Effector memory CD8-positive, alpha-beta T cell (primary cell): Measurements from ENCODE around the gene FAIM2.
"Not testable (repeated sequence)": the region's sequence is repeated elsewhere in the genome, so short reads cannot be mapped to it uniquely, and the experiment has no call there.

Source experiments
- ATAC-seq: fragments of 150-1000 bp; cut with Tn5 transposase; replicated peaks from 2 replicates; pipeline ENCODE4 v1.10.0; 2021; ENCODE audit warnings: mild to moderate bottlenecking, moderate library complexity
- DNase-seq, 3 experiments: peaks; one replicate each; pipeline ENCODE4 v3.0.0; 2021
- H3K27ac Mint-ChIP-seq, 2 donors: one replicate each; pipeline ENCODE4 v1.8.0; 2022; ENCODE audit warnings: mild to moderate bottlenecking in 2 of 2, mixed read lengths in 2 of 2, moderate library complexity in 2 of 2
- H3K27me3 Mint-ChIP-seq, 2 donors: one replicate each; pipeline ENCODE4 v1.8.0; 2022; ENCODE audit warnings: mixed read lengths in 2 of 2
- H3K36me3 Mint-ChIP-seq: one replicate; pipeline ENCODE4 v1.8.0; 2022; ENCODE audit warnings: mild to moderate bottlenecking, moderate library complexity, mixed read lengths; ENCODE audit not compliant: insufficient read depth
- H3K4me1 Mint-ChIP-seq, 2 donors: one replicate each; pipeline ENCODE4 v1.8.0; 2022; ENCODE audit warnings: low read depth in 2 of 2, mixed read lengths in 2 of 2
- H3K4me3 Mint-ChIP-seq, 2 donors: one replicate each; pipeline ENCODE4 v1.8.0; 2022; ENCODE audit warnings: mild to moderate bottlenecking in 2 of 2, mixed read lengths in 2 of 2, moderate library complexity in 2 of 2
- H3K9me3 Mint-ChIP-seq, 2 donors: one replicate each; pipeline ENCODE4 v1.8.0; 2022; ENCODE audit warnings: mixed read lengths in 2 of 2

The FAIM2 gene

GRCh38 chr12:49881415-49882247 is 22.1 kb downstream of the FAIM2 start:
- no peak for ATAC-seq
- Mint-ChIP-seq H3K4me1 (peaks cover 5 to 6% of the 10 kb centered on the region in 2 donors), H3K4me3 (no peak overlapping the region), H3K9me3 (peaks cover 13 to 30% of the 10 kb centered on the region in 2 donors), H3K27ac (no peak overlapping the region), H3K36me3 (peaks cover 2% of the 10 kb centered on the region), H3K27me3 (peaks cover 6 to 37% of the 10 kb centered on the region in 2 donors)
- no peak for DNase-seq

DNA sequence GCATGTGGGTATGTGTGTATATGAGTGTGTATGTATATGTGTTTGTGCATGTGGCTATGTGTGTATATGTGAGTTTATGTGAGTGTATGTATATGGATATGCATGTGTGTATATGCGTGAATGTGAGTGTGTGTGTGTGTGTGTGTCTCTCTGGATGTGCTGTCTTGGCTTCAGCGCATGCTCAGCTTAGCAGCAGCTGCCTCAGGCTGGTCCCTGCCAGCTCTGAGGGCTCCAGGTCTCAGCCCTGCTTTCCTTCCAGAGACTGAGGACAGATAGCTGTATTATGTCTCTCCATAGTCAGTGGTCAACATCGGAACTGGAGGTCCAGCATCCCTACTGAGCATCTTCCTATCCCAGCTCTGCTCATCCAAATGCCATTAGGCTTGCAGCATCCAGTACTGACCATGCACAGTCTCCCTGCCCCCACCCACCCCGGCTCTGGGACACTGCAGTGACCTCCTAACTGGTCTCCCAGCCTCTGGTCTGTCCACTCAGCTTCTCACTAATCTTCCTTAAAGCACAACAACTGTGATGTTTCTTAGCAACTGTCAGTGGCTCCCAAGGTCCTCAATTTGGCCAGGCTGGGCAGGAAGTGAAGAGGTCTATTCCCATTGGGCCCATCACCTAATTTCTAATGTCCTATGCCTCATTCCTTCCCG is 22.8 kb downstream of the FAIM2 start:
- Mint-ChIP-seq H3K4me1 (peaks cover 5 to 6% of the 10 kb centered on the region in 2 donors), H3K36me3 (peaks cover 2% of the 10 kb centered on the region), H3K27ac (no peak overlapping the region), H3K9me3 (peaks cover 13 to 30% of the 10 kb centered on the region in 2 donors), H3K4me3 (no peak overlapping the region), H3K27me3 (peaks cover 6 to 29% of the 10 kb centered on the region in 2 donors)
- no peak for ATAC-seq
- DNase-seq: no peak

DNA sequence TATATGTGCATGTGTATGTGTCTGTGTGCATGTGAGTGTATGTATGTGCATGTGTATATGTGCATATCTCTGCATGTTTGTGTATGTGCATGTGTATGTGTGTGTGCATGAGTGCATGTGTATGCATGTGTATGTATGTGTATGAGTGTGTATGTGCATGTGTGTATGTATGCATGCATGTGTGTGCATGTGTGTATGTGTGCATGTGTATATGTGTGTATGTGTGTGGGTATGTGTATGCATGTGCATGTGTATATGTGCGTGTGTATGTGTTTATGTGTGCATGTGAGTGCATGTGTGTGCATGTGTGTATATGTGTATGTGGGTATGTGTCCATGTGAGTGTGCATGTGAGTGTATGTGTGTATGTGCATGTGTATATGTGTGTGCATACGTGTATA is 24.6 kb downstream of the FAIM2 start:
- ATAC-seq, H3K27ac Mint-ChIP-seq, H3K4me3 Mint-ChIP-seq, H3K4me1 Mint-ChIP-seq, H3K36me3 Mint-ChIP-seq, DNase-seq: not testable (repeated sequence)
- Mint-ChIP-seq H3K9me3 (peaks cover 13 to 30% of the 10 kb centered on the region in 2 donors), H3K27me3 (peaks cover 1 to 23% of the 10 kb centered on the region in 2 donors)

DNA sequence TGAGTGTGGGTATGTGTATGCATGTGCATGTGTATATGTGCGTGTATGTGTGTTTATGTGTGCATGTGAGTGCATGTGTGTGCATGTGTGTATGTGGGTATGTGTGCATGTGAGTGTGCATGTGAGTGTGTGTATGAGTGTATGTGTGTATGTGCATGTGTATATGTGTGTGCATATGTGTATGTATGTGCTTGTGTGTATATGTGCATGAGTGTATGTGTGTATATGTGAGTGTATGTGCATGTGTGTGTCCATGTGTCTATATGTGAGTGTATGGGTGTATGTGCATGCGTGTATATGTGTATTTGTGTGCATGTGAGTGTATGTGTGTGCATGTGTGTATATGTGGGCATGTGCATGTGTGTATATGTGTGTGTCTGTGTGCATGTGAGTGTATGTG is 25.7 kb downstream of the FAIM2 start:
- H3K4me3 Mint-ChIP-seq: no peak overlapping the region
- H3K27me3 Mint-ChIP-seq: peaks cover 0 to 16% of the 10 kb centered on the region in 2 donors
- H3K9me3 Mint-ChIP-seq: peaks cover 13 to 30% of the 10 kb centered on the region in 2 donors
- peaks cover 2% of the 10 kb centered on the region for H3K36me3 Mint-ChIP-seq
- no peak for ATAC-seq
- H3K27ac Mint-ChIP-seq: no peak overlapping the region
- H3K4me1 Mint-ChIP-seq: peaks cover 5 to 6% of the 10 kb centered on the region in 2 donors
- DNase-seq: no peak

DNA sequence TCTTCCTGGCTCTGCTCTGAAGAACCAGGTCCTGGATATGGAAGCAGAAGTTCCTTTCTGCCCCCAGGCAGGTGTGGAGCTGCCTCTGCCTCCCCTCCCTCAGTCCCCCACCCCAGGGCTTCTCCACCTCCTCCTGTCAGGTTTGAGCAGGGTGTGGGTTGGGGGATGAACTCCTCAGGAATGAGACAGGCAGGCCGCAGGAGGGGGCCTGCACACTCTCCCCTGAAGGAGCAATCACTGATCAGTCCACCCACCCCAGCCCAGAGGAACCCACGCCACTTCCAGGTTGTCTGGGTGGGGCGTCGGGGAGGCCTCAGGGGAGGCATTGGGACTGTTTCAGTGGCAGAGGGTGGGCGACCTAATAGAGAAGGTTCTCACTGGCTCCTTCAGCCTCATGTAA is 26.6 kb downstream of the FAIM2 start:
- peaks cover 5 to 6% of the 10 kb centered on the region in 2 donors for H3K4me1 Mint-ChIP-seq
- H3K27me3 Mint-ChIP-seq: peaks cover 0 to 15% of the 10 kb centered on the region in 2 donors
- H3K36me3 Mint-ChIP-seq: peaks cover 2% of the 10 kb centered on the region
- DNase-seq: no peak
- no peak for ATAC-seq
- H3K27ac Mint-ChIP-seq: no peak overlapping the region
- H3K9me3 Mint-ChIP-seq: peaks cover 13 to 30% of the 10 kb centered on the region in 2 donors
- H3K4me3 Mint-ChIP-seq: no peak overlapping the region

DNA sequence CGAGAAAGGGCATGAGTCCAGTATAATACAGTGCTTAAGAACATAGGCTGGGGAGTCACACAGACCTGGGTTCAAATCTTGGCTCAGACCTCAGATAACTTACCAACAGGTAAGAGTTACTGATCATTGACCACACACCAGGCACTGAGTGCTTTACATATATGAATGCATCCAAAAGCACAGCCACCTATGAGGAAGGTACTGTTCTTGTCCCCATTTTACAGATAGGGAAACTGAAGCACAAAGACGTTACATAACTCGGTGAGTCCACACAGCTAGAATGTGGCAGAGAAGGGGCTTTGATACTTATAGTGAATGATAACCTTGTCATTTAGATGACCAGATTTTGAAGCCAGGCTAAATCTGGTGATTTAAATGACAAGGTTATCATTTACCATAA is 27.6 kb downstream of the FAIM2 start:
- Mint-ChIP-seq H3K9me3 (peaks cover 13 to 30% of the 10 kb centered on the region in 2 donors), H3K27ac (no peak overlapping the region), H3K4me1 (peaks cover 5 to 6% of the 10 kb centered on the region in 2 donors), H3K27me3 (peaks cover 0 to 15% of the 10 kb centered on the region in 2 donors), H3K4me3 (no peak overlapping the region), H3K36me3 (peaks cover 2% of the 10 kb centered on the region)
- DNase-seq: no peak
- no peak for ATAC-seq

DNA sequence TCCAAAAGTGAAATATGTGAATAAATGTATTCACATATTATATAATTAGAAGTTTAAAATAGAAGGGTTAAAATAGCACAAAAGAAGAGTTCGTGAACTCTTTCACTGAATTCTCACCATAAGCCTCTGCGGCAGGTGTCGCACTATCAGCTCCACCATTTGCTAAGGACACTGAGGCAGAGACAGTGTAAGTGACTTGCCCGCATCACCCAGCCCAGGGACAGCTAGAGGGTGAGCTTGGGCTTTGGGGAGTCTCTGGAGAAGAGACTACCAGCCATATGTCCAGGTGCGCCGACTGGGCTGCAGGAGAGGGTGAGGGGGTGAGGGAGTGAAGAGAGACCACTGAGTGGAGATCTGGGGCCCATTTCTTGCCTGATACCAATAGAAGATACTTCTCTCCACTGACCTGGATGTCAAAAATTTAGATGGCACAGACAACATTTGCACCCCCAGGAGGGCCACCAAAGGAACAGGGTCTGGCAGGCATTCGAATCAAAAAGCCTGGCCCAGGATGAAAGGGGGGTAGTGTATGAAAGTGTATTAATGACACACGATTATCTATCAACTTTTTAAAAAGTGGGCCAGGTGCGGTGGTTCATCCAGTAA is 28.5 kb downstream of the FAIM2 start:
- Mint-ChIP-seq H3K27me3 (peaks cover 0 to 15% of the 10 kb centered on the region in 2 donors), H3K4me1 (peaks cover 3 to 5% of the 10 kb centered on the region in 2 donors), H3K27ac (no peak overlapping the region), H3K4me3 (no peak overlapping the region), H3K9me3 (peaks cover 13 to 26% of the 10 kb centered on the region in 2 donors), H3K36me3 (peaks cover 2% of the 10 kb centered on the region)
- DNase-seq (no peak), ATAC-seq (no peak)

GRCh38 chr12:49874142-49874897 is 29.4 kb downstream of the FAIM2 start:
- H3K9me3 Mint-ChIP-seq: peaks cover 12 to 18% of the 10 kb centered on the region in 2 donors
- peaks cover 0 to 15% of the 10 kb centered on the region in 2 donors for H3K27me3 Mint-ChIP-seq
- no peak overlapping the region for H3K27ac Mint-ChIP-seq
- no peaks in the 10 kb centered on the region for H3K4me1 Mint-ChIP-seq
- peaks cover 2% of the 10 kb centered on the region for H3K36me3 Mint-ChIP-seq
- no peak overlapping the region for H3K4me3 Mint-ChIP-seq
- DNase-seq: no peak
- no peak for ATAC-seq

- no peak for DNase-seq
- Mint-ChIP-seq H3K9me3 (peaks cover 6 to 9% of the 10 kb centered on the region in 2 donors), H3K4me3 (no peak overlapping the region), H3K4me1 (no peaks in the 10 kb centered on the region), H3K27me3 (peaks cover 0 to 15% of the 10 kb centered on the region in 2 donors), H3K27ac (no peak overlapping the region), H3K36me3 (no peaks in the 10 kb centered on the region)
- ATAC-seq: no peak
Measured at GRCh38 chr12:49873361-49873934, 30.3 kb downstream of the FAIM2 start.

GRCh38 chr12:49872781-49873181 is 30.9 kb downstream of the FAIM2 start:
- Mint-ChIP-seq H3K36me3 (no peaks in the 10 kb centered on the region), H3K9me3 (peaks cover 2 to 3% of the 10 kb centered on the region in 2 donors), H3K4me3 (no peak overlapping the region), H3K4me1 (peaks cover under 1% of the 10 kb centered on the region in 2 donors), H3K27me3 (peaks cover 2 to 18% of the 10 kb centered on the region in 2 donors), H3K27ac (no peak overlapping the region)
- no peak for ATAC-seq
- no peak for DNase-seq

GRCh38 chr12:49872381-49872780 is 31.3 kb downstream of the FAIM2 start:
- ATAC-seq (no peak), DNase-seq (no peak)
- Mint-ChIP-seq H3K36me3 (no peaks in the 10 kb centered on the region), H3K4me3 (no peak overlapping the region), H3K27me3 (peaks cover 5 to 21% of the 10 kb centered on the region in 2 donors), H3K9me3 (no peaks in the 10 kb centered on the region), H3K27ac (no peak overlapping the region), H3K4me1 (peaks cover 3% of the 10 kb centered on the region in 2 donors)

- not testable (repeated sequence) for H3K9me3 Mint-ChIP-seq
Measured at GRCh38 chr12:49871811-49872251, 31.9 kb downstream of the FAIM2 start.

DNA sequence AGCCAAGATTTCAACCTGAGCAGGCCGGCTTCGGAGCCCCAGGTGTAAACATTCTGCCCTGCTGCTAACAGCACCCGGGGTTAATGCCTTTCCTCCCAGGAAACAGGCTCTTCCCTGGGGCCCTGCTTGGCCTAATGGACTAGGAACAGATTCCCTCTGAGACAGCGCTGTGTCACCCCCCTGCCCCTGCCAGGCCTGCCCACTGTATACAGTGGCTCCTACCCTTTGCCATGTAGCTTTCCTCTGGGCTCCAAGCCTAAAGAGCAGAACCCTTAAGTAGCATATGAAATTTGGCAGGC is 32.5 kb downstream of the FAIM2 start:
- Mint-ChIP-seq H3K4me1 (peaks cover 3% of the 10 kb centered on the region in 2 donors), H3K27ac (no peak overlapping the region), H3K27me3 (peaks cover 5 to 21% of the 10 kb centered on the region in 2 donors), H3K4me3 (no peak overlapping the region), H3K9me3 (no peaks in the 10 kb centered on the region), H3K36me3 (no peaks in the 10 kb centered on the region)
- ATAC-seq (no peak), DNase-seq (no peak)

More at GRCh38 chr12:49871811-49872251, 31.9 kb downstream of the FAIM2 start:
- not testable (repeated sequence) for DNase-seq, H3K4me1 Mint-ChIP-seq, ATAC-seq, H3K4me3 Mint-ChIP-seq, H3K27ac Mint-ChIP-seq, H3K36me3 Mint-ChIP-seq
- peaks cover 5 to 21% of the 10 kb centered on the region in 2 donors for H3K27me3 Mint-ChIP-seq
